Stimulated activated CD4-positive, alpha-beta T cell treated with anti-CD3 and anti-CD28 coated beads, TNF-alpha, amount 100 ng/mL, for 4 hours (primary cell): ENCODE measurements around the gene LRRC45.
A peak's percentile ranks its signal among the peaks of the same experiment; 100 is the strongest.

Experiments used
- DNase-seq, 3 experiments: peaks; one replicate each; pipeline ENCODE4 v3.0.0-alpha.2; 2020; ENCODE audit warnings: low read depth in 3 of 3

LRRC45 gene

DNA sequence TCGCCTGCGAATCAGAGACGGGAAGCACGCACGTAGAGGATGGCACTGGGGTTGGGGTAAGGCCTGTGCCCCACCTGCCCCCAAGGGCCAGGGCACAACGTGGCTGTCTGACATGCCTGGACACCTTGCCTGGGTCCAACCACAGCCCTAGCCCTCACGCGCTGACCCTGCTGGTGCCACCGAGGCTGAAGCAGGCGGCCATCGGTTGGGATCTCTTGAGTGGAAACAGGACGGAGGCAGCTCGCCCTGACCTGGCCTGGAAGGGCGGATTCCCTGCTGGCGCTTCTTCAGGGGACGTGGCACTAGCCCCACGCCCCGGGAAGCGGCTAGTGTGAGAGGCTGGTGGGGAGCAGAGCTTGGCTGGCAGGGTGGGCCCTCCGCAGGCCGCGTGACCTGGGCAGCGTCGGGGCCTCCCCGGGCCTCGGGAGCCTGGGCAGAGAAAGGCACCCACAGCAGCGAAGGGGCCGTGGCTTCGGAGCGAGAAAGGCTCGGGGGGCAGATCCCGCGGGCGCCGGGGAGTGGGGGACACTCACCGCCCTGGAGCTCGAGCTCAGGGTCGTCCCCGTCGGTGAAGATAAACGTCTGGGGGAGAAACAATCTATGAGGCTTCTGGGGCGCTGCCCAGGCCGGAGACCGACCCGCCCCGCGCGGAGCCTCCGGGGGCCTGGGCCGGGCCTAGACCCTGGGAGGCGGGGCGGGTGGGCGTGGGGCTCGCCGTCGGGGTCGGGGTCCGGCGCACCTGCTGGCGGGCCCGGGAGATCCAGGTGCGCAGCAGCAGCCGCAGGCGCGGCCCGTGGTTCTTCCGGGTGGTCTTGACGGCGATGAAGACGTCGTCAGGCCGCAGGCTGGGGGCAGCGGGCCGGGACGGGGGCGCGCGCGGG, 27.9 kb downstream of the LRRC45 start:
- DNase-seq: no peak

DNA sequence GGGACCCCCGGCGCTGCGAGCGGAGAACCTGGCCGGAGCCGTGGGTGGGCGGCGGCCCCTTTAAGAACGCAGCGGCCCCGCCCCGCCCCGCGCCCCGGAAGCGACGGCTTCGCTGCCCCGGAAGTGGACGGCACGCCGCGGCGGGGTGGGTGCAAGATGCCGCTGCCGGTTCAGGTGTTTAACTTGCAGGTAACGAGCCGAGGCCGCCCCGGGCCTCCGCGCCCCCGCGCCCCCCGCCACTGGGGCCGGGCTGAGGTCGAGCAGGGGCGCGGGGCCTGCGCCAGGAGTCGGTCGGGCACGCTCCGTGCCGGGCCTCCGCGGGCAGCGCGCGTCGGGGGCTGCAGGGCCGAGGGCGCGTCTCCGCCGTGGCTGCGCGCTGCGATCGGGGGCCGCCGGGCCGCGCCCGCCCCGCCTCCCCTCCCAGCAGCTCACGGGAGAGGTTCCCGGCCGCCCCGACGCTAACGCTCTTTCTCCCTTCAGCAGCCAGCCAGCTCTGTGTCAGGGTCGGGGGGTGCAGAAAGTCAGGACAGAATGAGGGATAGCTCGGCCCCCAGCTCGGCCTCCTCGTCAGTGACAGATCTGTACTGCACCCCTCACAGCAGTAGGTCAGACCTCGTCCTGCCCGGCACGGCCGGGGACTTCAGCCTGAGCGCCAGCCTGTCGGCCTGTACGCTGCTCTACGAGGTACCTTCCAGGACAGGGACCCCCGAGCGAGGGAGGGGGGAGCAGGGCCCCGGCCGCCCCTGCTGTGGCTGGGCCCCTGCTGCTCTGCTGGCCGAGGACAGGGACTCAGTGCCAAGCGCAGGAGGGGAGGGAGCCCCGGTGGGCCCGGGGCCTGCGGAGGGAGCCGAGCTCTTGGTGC, 28.9 kb downstream of the LRRC45 start, which contains the start of the genes GPS1 and RFNG:
Gene GPS1 (plus strand): TSS at position 123 of the 862 bp plus-strand sequence. CDS start 34 bp downstream, at position 157.
Gene RFNG (minus strand): TSS at position 36 of the 862 bp plus-strand sequence. CDS start 45 bp downstream, outside the sequence.
- peak; percentile 66 to 77 (median 73) for DNase-seq

DNA sequence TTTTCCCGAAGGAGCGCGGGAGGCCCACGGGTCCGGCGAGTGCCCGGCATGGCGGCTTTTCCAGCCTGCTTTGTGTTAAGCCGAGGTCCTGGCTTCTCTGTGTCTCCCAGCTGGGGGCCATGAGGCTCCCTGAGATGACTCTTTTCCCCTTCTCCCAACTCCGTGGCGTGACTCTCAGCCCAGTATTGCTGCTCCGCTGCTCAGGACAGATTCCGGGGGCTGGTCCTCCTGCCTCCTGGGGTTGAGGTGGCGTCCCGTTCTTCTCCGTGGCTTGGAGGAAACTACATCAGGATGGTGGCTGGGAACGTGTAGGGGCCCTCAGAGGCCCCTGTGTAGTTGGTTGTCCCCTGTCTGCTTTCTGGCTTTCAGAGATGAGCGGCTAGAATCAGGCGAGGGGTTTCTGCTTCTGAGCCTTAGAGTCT, 29.5 kb downstream of the LRRC45 start:
- no peak for DNase-seq

DNA sequence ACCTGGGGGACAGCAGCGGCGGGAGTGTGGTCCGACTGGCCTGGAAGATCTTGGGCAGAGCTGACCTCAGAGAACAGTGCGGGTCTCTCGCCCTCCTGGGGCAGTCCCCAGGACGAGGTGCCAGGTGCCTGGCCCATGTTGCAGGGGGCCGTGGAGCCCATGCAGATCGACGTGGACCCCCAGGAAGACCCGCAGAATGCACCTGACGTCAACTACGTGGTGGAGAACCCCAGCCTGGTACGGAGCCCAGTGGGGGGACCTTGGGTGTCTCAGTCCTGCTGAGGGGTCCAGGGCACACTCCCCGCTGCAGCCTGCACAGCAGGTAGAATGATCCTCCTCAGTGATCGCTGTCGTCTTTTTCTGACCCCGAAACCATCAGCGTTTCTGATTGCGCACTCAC, 30.0 kb downstream of the LRRC45 start:
- no peak for DNase-seq

DNA sequence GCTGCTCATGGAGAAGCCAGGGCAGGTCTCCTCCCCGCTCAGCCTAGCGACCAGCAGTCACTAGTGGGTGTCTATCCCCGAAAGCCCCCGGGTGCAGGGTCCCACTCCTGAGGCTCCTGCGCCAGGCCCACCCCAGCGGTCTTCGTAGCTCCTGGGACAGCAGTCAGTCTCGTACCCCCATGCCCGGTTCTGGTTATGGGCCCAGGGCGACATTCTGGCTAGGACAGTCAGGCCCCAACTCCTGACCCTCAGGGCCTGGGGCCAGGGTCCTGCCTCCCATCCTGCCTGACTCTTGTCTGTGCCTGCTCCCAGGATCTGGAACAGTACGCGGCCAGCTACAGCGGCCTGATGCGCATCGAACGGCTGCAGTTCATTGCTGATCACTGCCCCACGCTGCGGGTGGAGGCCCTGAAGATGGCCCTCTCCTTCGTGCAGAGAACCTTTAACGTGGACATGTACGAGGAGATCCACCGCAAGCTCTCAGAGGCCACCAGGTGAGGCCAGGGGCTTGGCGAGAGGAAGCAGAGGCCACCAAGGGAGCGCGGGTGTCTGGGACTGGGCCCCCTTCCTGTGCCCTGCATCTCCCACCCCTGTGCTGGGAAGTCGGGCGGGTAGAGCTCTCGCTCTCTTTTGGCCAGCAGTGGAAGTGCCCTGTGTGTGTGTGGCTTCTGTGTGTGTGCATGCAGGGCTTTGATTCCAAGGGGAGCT, 30.6 kb downstream of the LRRC45 start:
- DNase-seq: no peak

DNA sequence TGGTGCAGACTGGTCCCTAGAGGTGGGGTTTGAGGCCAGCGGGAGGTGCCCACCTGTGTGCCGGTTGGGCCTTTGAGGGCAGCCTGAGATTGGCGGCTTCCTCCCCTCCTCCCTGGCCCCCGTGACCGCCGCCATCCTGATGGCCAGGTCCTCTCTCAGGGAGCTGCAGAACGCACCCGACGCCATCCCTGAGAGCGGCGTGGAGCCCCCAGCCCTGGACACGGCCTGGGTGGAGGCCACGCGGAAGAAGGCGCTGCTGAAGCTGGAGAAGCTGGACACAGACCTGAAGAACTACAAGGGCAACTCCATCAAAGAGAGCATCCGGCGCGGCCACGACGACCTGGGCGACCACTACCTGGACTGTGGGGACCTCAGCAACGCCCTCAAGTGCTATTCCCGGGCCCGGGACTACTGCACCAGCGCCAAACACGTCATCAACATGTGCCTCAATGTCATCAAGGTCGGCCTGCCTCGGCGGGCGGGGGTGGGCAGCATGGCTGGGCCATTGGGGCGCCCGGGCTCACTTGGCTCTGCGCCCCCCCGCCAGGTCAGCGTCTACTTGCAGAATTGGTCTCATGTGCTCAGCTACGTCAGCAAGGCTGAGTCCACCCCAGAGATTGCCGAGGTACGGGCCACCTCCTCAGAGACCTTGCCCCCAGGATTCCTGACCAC, 31.4 kb downstream of the LRRC45 start:
- no peak for DNase-seq

DNA sequence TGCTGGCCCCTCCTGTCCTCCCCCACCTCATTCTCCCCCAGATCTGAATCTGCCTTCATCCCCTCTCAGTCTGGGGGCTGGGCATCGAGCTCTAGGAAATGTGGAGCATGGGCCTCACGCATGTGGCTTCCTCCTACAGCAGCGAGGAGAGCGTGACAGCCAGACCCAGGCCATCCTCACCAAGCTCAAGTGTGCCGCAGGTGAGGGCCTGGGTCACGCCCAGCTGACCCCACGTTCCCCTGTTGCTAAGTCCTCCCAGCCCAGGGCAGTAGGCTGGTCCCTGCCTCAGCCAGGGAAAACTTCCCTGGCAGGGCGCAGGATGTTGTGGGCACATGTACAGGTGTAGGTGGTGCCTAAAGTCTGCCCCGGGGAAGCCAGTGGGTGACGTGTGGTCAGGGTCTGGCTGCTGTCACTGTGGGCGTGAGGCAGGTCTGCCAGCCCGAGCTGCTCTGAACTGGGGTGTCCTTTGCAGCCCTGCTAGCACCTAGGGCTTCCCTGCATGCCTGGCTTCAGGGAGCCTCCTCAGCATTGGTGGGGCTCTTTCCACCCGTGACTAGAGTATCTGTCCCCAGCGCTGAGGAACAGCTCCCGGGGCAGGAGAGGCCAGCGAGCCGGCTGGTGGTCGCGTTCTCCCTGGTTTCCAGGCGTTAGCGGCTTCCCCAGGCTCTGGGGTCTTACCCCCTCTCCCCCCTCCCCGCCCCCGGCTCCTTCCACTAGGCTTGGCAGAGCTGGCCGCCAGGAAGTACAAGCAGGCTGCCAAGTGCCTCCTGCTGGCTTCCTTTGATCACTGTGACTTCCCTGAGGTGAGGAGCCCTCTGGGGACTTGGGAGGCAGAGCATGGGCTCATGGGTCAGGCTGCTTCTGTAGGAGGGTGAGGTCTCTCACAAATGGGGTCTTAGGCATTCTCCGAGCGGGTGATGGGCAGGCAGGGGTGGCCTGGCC, 32.2 kb downstream of the LRRC45 start:
- DNase-seq: no peak

DNA sequence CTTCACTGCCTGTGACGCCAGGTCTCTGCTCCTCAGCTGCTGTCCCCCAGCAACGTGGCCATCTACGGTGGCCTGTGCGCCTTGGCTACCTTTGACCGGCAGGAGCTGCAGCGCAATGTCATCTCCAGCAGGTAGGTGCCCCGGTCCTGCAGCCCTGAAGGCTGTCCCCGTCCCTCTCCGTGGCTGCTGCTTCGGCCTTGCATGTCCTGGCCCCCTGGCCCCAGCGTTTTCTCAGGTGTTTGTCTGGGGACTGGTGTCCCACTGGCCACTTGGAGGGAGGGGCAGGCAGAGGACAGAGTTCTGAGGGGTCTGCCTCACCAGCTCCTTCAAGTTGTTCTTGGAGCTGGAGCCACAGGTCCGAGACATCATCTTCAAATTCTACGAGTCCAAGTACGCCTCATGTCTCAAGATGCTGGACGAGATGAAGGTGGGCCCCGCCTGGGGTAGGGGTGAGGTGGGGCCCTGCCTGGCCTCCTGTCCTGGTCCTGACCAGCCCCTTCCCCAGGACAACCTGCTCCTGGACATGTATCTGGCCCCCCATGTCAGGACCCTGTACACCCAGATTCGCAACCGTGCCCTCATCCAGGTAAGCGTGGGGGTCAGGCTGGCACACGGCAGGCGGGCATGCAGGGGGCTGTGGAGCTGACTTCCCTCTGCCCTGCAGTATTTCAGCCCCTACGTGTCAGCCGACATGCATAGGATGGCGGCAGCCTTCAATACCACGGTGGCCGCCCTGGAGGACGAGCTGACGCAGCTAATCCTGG, 33.0 kb downstream of the LRRC45 start:
- no peak for DNase-seq

DNA sequence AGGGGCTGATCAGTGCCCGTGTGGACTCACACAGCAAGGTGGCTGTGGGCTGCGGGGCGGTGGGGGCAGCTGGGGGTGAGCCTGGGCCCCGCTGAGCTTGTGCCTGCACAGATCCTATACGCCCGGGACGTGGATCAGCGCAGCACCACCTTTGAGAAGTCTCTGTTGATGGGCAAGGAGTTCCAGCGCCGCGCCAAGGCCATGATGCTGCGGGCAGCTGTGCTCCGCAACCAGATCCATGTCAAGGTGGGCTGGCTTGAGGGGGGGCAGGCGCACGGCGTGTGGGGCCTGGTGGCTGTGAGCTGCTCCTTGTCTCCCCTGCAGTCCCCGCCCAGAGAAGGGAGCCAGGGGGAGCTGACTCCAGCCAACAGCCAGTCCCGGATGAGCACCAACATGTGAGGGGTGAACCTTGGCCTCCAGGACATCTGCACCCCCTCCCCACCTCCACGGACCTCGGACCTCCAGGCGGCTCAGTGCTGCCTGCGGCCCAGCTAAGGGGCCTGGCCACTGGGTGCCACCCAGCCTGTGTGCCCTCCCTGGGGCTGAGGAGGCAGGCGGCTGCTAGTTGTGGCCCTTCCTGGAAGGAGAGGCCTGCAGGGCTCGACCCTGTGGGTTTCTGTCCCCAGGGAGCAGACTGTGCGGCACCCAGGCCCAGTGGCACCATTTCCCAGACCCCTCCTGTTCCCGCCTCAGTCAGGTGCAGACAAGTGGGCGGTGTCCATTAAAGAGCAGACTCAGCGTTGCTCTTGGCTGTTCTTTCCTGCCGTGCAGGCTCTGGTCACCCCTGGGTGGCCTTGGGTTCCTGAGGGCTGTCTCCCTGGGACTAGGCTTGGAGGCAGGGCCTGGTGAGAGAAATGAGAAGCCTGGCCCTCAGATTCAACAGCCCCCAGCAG, 33.9 kb downstream of the LRRC45 start:
- DNase-seq: no peak

DNA sequence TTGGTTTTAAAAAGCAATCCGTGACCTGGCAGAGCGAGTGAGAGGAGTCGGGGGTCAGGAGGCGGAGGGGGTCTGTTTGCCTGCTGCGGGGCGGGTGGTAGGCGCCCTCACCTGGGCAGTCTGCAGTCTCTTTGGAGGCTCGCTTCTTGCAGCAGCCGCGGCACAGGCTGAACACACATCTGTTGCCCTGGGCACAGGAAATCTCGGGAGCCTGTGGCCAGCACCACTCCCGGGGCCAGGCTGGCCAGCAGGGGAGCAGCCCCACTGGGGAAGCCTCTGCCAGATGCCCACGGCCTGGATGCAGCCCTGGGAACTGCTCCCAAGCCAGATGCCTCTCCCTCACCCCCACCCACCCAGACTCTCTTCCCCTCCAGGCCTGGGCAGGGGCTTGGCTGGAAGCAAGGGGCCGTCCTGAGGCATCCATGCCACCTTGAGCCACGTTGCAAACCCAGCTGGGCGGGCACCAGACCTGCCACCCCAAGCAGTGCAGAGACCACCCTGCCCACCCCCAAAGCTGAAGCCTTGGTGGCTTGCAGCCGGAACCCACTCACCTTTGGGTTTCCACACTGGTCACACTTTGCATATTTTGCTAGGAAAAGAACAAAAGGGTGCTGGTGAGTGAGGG, 35.2 kb downstream of the LRRC45 start:
- no peak for DNase-seq

DNA sequence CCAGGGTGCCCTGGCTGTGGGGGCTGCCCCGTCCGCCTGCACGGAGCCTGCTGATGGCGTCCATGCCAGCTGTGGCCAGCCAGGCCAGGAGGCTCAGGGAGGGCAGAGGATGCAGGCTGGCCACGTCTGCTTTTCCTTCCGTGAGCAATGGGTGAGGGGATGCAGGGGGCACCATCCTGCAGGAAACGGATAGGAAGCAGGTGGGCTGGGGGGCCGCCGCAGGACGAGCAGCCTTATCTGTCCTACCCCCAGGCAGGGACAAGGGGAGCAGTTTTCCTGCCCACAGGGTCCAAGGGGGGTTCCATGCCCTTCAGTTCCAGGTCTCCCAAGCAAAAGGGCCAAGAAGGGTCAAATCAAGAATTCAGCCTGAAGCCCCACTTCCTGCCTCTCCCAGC, 35.7 kb downstream of the LRRC45 start:
- DNase-seq: no peak

DNA sequence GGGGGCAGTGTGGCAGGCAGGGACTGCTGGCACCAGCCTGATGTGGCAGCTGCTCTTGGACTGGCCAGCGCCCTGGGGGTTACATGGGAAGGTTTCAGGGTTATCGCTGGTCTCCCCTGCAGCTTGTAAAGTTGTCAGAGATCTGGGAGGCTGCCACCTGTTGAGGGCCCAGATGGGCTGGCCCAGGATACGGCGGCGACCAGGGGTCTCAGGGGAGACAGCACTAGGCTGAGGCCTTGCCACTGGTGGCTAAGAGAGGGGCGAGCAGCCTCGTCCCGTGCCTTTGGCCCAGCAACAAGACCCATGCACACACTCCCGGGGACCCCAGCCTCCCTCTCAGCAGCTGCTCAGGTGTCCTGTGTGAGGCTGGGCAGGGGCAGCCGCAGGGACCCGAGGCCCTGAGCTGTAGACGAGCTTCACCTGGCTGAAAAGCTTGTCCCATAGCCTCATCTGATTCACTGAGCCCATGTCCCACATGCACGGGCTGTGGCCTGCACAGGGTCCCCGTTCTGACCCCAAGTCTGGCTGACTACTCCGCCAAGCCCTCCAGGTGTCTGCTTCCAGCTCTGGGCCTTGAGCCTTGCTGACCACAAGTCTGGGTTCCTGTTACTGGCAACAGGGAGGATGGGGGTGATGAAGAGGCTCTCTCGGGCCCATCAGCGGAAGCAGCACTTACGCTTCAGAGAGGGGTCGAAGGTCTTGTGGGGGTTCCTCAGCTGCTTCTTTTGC, 36.3 kb downstream of the LRRC45 start:
- DNase-seq: no peak

DNA sequence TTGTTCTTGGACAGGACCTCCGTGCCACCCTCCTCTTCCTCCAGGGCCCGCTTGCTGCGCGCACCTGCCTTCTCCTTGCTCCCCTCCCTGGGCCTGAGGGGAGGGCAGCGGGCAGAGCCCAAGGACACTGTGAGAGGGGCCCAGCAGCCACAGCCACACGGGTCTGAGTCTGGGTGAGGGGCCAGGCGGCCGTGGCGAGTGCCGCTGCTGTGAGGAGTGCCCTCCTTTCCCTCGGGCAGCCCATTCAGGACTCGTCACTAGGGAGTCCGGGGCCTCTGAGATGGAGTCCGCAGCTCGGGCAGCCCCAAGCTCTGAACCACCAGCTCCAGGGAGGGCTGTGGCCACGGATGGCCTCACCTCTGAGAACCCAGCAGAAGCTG, 36.9 kb downstream of the LRRC45 start:
- DNase-seq: no peak

DNA sequence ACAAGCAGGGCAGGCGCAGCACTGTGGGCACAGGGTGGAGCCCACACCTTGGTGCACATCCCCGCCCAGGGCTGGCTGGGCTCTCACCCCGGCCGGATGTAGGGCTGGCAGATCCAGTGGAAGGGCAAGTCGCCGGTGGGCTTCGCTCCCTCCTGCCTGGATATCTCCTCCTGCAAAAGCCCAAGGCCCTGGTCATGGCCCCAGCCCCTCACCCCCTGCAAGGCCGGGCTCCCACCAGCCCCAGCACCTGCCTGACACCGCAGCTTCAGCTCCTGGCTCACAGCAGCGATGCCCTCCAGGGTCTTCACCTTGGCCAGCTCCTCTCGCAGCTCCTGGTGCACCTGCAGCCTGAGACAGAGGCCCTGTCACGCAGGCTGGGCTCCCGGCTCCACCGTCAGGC, 37.5 kb downstream of the LRRC45 start:
- no peak for DNase-seq

DNA sequence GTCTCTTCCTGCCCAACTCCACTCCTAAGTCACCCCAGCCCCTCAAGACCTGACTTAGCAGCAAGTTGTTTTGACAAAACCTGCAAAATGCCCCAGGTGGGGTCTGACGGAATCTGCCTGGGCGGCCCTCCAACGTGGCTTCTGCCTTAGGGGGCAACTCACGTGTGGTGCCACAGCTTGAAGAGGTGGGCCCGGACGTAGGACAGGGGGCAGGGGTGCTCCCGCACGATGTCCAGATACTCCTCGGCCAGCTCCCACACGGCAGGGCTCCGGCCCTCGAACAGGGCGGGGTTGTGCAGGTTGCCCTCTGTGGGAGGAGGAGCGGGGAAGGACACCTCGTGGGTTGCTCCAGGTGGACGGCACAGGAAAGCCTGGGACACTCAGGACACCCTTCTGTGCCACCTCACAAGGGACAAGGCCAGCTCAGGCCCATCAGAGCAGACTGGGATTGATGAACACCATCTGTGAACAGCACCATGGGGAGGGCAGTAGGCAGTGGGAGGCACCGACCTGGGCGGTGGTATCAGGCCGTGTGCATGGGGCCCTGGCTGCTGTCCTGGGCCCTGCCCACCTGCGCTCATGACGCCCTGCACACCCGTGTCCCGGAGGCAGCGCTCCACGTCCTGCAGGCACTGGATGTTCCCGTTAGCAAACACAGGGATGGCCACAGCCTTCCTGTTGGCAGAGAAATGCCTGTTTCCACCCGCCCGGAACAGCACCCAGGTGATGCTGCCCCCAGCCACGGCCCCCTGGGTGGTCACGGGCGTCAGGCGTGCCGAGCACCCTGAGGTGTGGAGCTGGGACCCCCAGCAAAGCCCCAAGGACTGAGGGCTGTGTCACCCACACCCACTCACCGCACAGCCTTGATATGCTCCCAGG, 38.2 kb downstream of the LRRC45 start:
- DNase-seq: no peak
